ENCODE measurements around the gene PARVB. TPM values are rescaled to one million over a fixed set of nuclear protein-coding genes. Genes with fewer than 3 reads are reported as not detected.

Gene PARVB
- total and polyA plus RNA-seq, 4 experiments from 2014 or later = 3.4 to 17.0 (median 9.8) TPM

- intact Hi-C loops (cut with micrococcal nuclease) = loop anchor here (1.0 to 2.0 kb wide), 3 partner anchors 88 to 188 kb away; partner anchors contain the start of gene PARVG
- Mint-ChIP-seq H3K4me3 (peak overlapping the region in 5 of 8 donors; percentile 22 to 68 (median 46)), H3K36me3 (peaks cover 42 to 77% of the 10 kb centered on the region in 2 donors), H3K27ac (peak overlapping the region in 6 of 7 donors; percentile 44 to 89 (median 58)), H3K27me3 (no peaks in the 10 kb centered on the region), H3K9me3 (peaks cover 0 to 3% (median 0%) of the 10 kb centered on the region in 8 donors), H3K4me1 (peaks cover 11 to 36% (median 26%) of the 10 kb centered on the region in 4 donors)
- Histone ChIP-seq H3K9me3 (ENCODE audit: control insufficient read depth in 1 of 2, low read length in 2 of 2) (no peaks in the 10 kb centered on the region), H3K4me1 (ENCODE audit: insufficient read depth, low read length) (peaks cover 11% of the 10 kb centered on the region), H3K36me3 (ENCODE audit: insufficient read depth, low read length) (peaks cover 24% of the 10 kb centered on the region), H3K4me3 (ENCODE audit: low read length in 2 of 2) (no peak overlapping the region), H3K27ac (ENCODE audit: low read depth, low read length) (no peak overlapping the region), H3K27me3 (ENCODE audit: insufficient read depth, low read length) (no peaks in the 10 kb centered on the region)
- peak; percentile 53 to 60 (median 54) for DNase-seq
- ChIA-PET POLR2A (ENCODE audit: partially characterized antibody) (interaction anchor here (1.7 to 2.0 kb wide), 4 partner anchors 34 to 633 kb away, joined by 6 to 13 read pairs (median 9); no protein-coding TSS in a partner anchor), CTCF (ENCODE audit: partially characterized antibody) (interaction anchor here (0.6 to 6.7 kb wide), 50 partner anchors 8 to 702 kb away, joined by 3 to 157 read pairs (median 4); partner anchors contain the start of genes PARVG and SAMM50)
These were observed 30.9 kb upstream of the PARVB start for GRCh38 chr22:43993072-43993760.

- no peak overlapping the region for H3K4me3 ChIP-seq (ENCODE audit: low read length in 2 of 2)
- peaks cover 11% of the 10 kb centered on the region for H3K4me1 ChIP-seq (ENCODE audit: insufficient read depth, low read length)
- H3K36me3 Mint-ChIP-seq = peaks cover 46 to 77% of the 10 kb centered on the region in 2 donors
- peaks cover 17% of the 10 kb centered on the region for H3K36me3 ChIP-seq (ENCODE audit: insufficient read depth, low read length)
- H3K4me1 Mint-ChIP-seq = peaks cover 11 to 36% (median 26%) of the 10 kb centered on the region in 4 donors
- intact Hi-C loops (cut with micrococcal nuclease) = no loop called here
- H3K9me3 Mint-ChIP-seq = peaks cover 0 to 3% (median 0%) of the 10 kb centered on the region in 8 donors
- ChIA-PET CTCF (ENCODE audit: partially characterized antibody) (interaction anchor here (0.7 to 6.7 kb wide), 31 partner anchors 9 to 701 kb away, joined by 3 to 157 read pairs (median 5); partner anchors contain the start of gene PARVG), POLR2A (ENCODE audit: partially characterized antibody) (interaction anchor here (1.7 to 2.0 kb wide), 5 partner anchors 33 to 632 kb away, joined by 6 to 13 read pairs (median 8); partner anchors contain the start of gene SAMM50)
- peak overlapping the region in 4 of 7 donors; percentile 50 to 87 (median 82) for H3K27ac Mint-ChIP-seq
- DNase-seq = no peak
- no peak overlapping the region for H3K27ac ChIP-seq (ENCODE audit: low read depth, low read length)
- peak overlapping the region in 2 of 8 donors; percentile 40 to 43 for H3K4me3 Mint-ChIP-seq
- H3K9me3 ChIP-seq (ENCODE audit: control insufficient read depth in 1 of 2, low read length in 2 of 2) = no peaks in the 10 kb centered on the region
- no peaks in the 10 kb centered on the region for H3K27me3 Mint-ChIP-seq
- no peaks in the 10 kb centered on the region for H3K27me3 ChIP-seq (ENCODE audit: insufficient read depth, low read length)
These were observed 30.1 kb upstream of the PARVB start for GRCh38 chr22:43994006-43994405.

GRCh38 chr22:43994416-43994815 is 29.7 kb upstream of the PARVB start:
- Mint-ChIP-seq H3K4me3 (peak overlapping the region in 4 of 8 donors; percentile 24 to 57 (median 39)), H3K4me1 (peaks cover 11 to 36% (median 26%) of the 10 kb centered on the region in 4 donors), H3K9me3 (peaks cover 0 to 3% (median 0%) of the 10 kb centered on the region in 8 donors), H3K36me3 (peaks cover 47 to 75% of the 10 kb centered on the region in 2 donors), H3K27me3 (no peaks in the 10 kb centered on the region), H3K27ac (peak overlapping the region in 6 of 7 donors; percentile 42 to 97 (median 84))
- DNase-seq = no peak
- no peaks in the 10 kb centered on the region for H3K9me3 ChIP-seq (ENCODE audit: control insufficient read depth in 1 of 2, low read length in 2 of 2)
- H3K36me3 ChIP-seq (ENCODE audit: insufficient read depth, low read length) = peaks cover 17% of the 10 kb centered on the region
- intact Hi-C loops (cut with micrococcal nuclease) = no loop called here
- no peaks in the 10 kb centered on the region for H3K27me3 ChIP-seq (ENCODE audit: insufficient read depth, low read length)
- CTCF ChIA-PET (ENCODE audit: partially characterized antibody) = interaction anchor here (1.2 to 6.7 kb wide), 16 partner anchors 9 to 701 kb away, joined by 3 to 157 read pairs (median 8); partner anchors contain the start of gene PARVG
- no peak overlapping the region for H3K4me3 ChIP-seq (ENCODE audit: low read length in 2 of 2)
- POLR2A ChIA-PET (ENCODE audit: partially characterized antibody) = interaction anchor here (1.7 to 2.0 kb wide), 5 partner anchors 33 to 632 kb away, joined by 6 to 13 read pairs (median 8); partner anchors contain the start of gene SAMM50
- H3K4me1 ChIP-seq (ENCODE audit: insufficient read depth, low read length) = peaks cover 11% of the 10 kb centered on the region
- no peak overlapping the region for H3K27ac ChIP-seq (ENCODE audit: low read depth, low read length)

GRCh38 chr22:43995057-43995685 is 28.9 kb upstream of the PARVB start:
- Histone ChIP-seq H3K9me3 (ENCODE audit: control insufficient read depth in 1 of 2, low read length in 2 of 2) (no peaks in the 10 kb centered on the region), H3K27me3 (ENCODE audit: insufficient read depth, low read length) (no peaks in the 10 kb centered on the region), H3K36me3 (ENCODE audit: insufficient read depth, low read length) (peaks cover 17% of the 10 kb centered on the region), H3K27ac (ENCODE audit: low read depth, low read length) (peak overlapping the region; percentile 63), H3K4me3 (ENCODE audit: low read length in 2 of 2) (peak overlapping the region; percentile 37 to 74), H3K4me1 (ENCODE audit: insufficient read depth, low read length) (peaks cover 11% of the 10 kb centered on the region)
- Mint-ChIP-seq H3K27me3 (no peaks in the 10 kb centered on the region), H3K4me3 (peak overlapping the region; percentile 89 to 94 (median 92)), H3K36me3 (peaks cover 40 to 67% of the 10 kb centered on the region in 2 donors), H3K9me3 (peaks cover 0 to 3% (median 0%) of the 10 kb centered on the region in 8 donors), H3K4me1 (peaks cover 11 to 36% (median 26%) of the 10 kb centered on the region in 4 donors), H3K27ac (peak overlapping the region; percentile 85 to 97 (median 95))
- no peak for DNase-seq
- ChIA-PET CTCF (ENCODE audit: partially characterized antibody) (interaction anchor here (1.3 to 6.7 kb wide), 6 partner anchors 13 to 631 kb away, joined by 3 to 157 read pairs (median 32); partner anchors contain the start of gene PARVG), POLR2A (ENCODE audit: partially characterized antibody) (interaction anchor here (1.3 to 1.9 kb wide), 3 partner anchors 30 to 40 kb away, joined by 4 to 6 read pairs (median 5); partner anchors contain the start of gene SAMM50)
- intact Hi-C loops (cut with micrococcal nuclease) = no loop called here

GRCh38 chr22:43995798-43996169 is 28.3 kb upstream of the PARVB start:
- Histone ChIP-seq H3K4me1 (ENCODE audit: insufficient read depth, low read length) (peaks cover 11% of the 10 kb centered on the region), H3K27me3 (ENCODE audit: insufficient read depth, low read length) (no peaks in the 10 kb centered on the region), H3K36me3 (ENCODE audit: insufficient read depth, low read length) (peaks cover 17% of the 10 kb centered on the region), H3K9me3 (ENCODE audit: control insufficient read depth in 1 of 2, low read length in 2 of 2) (no peaks in the 10 kb centered on the region), H3K4me3 (ENCODE audit: low read length in 2 of 2) (peak overlapping the region; percentile 37 to 74), H3K27ac (ENCODE audit: low read depth, low read length) (peak overlapping the region; percentile 63)
- intact Hi-C loops (cut with micrococcal nuclease) = no loop called here
- Mint-ChIP-seq H3K4me1 (peaks cover 13 to 36% (median 26%) of the 10 kb centered on the region in 4 donors), H3K4me3 (peak overlapping the region; percentile 89 to 94 (median 92)), H3K9me3 (peaks cover 0 to 1% (median 0%) of the 10 kb centered on the region in 8 donors), H3K27ac (peak overlapping the region; percentile 85 to 97 (median 95)), H3K36me3 (peaks cover 40 to 63% of the 10 kb centered on the region in 2 donors), H3K27me3 (no peaks in the 10 kb centered on the region)
- POLR2A ChIA-PET (ENCODE audit: partially characterized antibody) = interaction anchor here (0.9 to 1.9 kb wide), 4 partner anchors 29 to 41 kb away, joined by 3 to 6 read pairs (median 4); partner anchors contain the start of gene SAMM50
- DNase-seq = no peak
- CTCF ChIA-PET (ENCODE audit: partially characterized antibody) = interaction anchor here (0.5 to 6.7 kb wide), 4 partner anchors 89 to 674 kb away, joined by 3 to 157 read pairs (median 84); no protein-coding TSS in a partner anchor

GRCh38 chr22:43996170-43996980 is 27.7 kb upstream of the PARVB start:
- Histone ChIP-seq H3K9me3 (ENCODE audit: control insufficient read depth in 1 of 2, low read length in 2 of 2) (no peaks in the 10 kb centered on the region), H3K4me3 (ENCODE audit: low read length in 2 of 2) (peak overlapping the region; percentile 43 to 74), H3K27ac (ENCODE audit: low read depth, low read length) (peak overlapping the region; percentile 63), H3K36me3 (ENCODE audit: insufficient read depth, low read length) (peaks cover 16% of the 10 kb centered on the region), H3K27me3 (ENCODE audit: insufficient read depth, low read length) (no peaks in the 10 kb centered on the region), H3K4me1 (ENCODE audit: insufficient read depth, low read length) (peaks cover 11% of the 10 kb centered on the region)
- H3K27ac Mint-ChIP-seq = peak overlapping the region; percentile 85 to 97 (median 95)
- intact Hi-C loops (cut with micrococcal nuclease) = no loop called here
- DNase-seq = peak; percentile 60 to 69 (median 66)
- ChIA-PET POLR2A (ENCODE audit: partially characterized antibody) (interaction anchor here (0.9 to 1.6 kb wide), 5 partner anchors 8 to 90 kb away, joined by 3 to 5 read pairs (median 4); partner anchors contain the start of gene SAMM50), CTCF (ENCODE audit: partially characterized antibody) (interaction anchor here (0.5 to 6.7 kb wide), 3 partner anchors 89 to 674 kb away, joined by 3 to 157 read pairs (median 122); no protein-coding TSS in a partner anchor)
- H3K27me3 Mint-ChIP-seq = no peaks in the 10 kb centered on the region
- peaks cover 0 to 1% (median 0%) of the 10 kb centered on the region in 8 donors for H3K9me3 Mint-ChIP-seq
- peaks cover 13 to 36% (median 26%) of the 10 kb centered on the region in 4 donors for H3K4me1 Mint-ChIP-seq
- peaks cover 39 to 60% of the 10 kb centered on the region in 2 donors for H3K36me3 Mint-ChIP-seq
- H3K4me3 Mint-ChIP-seq = peak overlapping the region; percentile 89 to 94 (median 92)

Data from CD4-positive, alpha-beta memory T cell (primary cell).